Mammary epithelial cell (primary cell): ENCODE measurements around the gene LCN1.

ENCODE experiments used
- CTCF ChIP-seq, 2 donors: IDR thresholded peaks in 1 of 2; conservative IDR thresholded peaks in 1 of 2; 2 replicates each; pipeline ENCODE4 v1.5.1; 2011 to 2012; ENCODE audit warnings: inconsistent platforms in 2 of 2, low read length in 2 of 2, mild to moderate bottlenecking in 2 of 2, control low read depth in 1 of 2, low read depth in 1 of 2; ENCODE audit not compliant: insufficient read depth in 1 of 2; ENCODE audit errors: extremely low read depth in 1 of 2
- EZH2 ChIP-seq: IDR thresholded peaks from 2 replicates; pipeline ENCODE4 v1.6.1; 2012; ENCODE audit warnings: low read length, inconsistent platforms, borderline replicate concordance

- TF ChIP-seq CTCF (conservative IDR thresholded peaks at IDR 0.05 in 1 of 2, IDR thresholded peaks at IDR 0.05 in 1 of 2; ENCODE audit: extremely low read depth in 1 of 2, insufficient read depth in 1 of 2, low read depth in 1 of 2, low read length in 2 of 2): no peak
- TF ChIP-seq EZH2: no peak
These were observed 41.8 kb downstream of the LCN1 start for GRCh38 chr9:135563039-135563476.
